IMR-90 (cell line): ENCODE measurements around the gene RAP1GAP2. TPM values are rescaled to one million over a fixed set of nuclear protein-coding genes. Genes with fewer than 3 reads are reported as not detected.

Source experiments
- ATAC-seq: fragments of 200-7000 bp; cut with Tn5 transposase; 2 replicates; pipeline ENCODE4 v1.9.1; 2020; ENCODE audit warnings: low read depth, mild to moderate bottlenecking, moderate library complexity
- BruUV-seq: library from RNA; stranded (reverse); fragments of 400-500 nt; replicated peaks from 2 replicates; lab custom pipeline; 2021; lab: Mats Ljungman, UMichigan
- CTCF ChIA-PET: fragments of 300-600 bp; formaldehyde crosslinking; extraction: SDS; loops from one replicate; lab custom pipeline; 2021; ENCODE audit warnings: antibody characterized with exemption; lab: Yijun Ruan, JAX
- POLR2A ChIA-PET: fragments of 300-600 bp; sonication (Branson Sonifier 250); formaldehyde crosslinking; loops from one replicate; lab custom pipeline; 2022; ENCODE audit warnings: antibody characterized with exemption; ENCODE audit not compliant: unreplicated experiment; lab: Charles Lee
- DNase-seq: peaks from one replicate; pipeline ENCODE4 v3.0.0; 2013
- H2AFZ ChIP-seq: replicated peaks from 2 replicates; pipeline ENCODE3; 2013; ENCODE audit warnings: low read length, mild to moderate bottlenecking; ENCODE audit not compliant: poor library complexity
- H2AK5ac ChIP-seq: 2 replicates; pipeline ENCODE4 v1.6.1; 2013; ENCODE audit warnings: low read depth, low read length, inconsistent platforms
- H2AK9ac ChIP-seq: replicated peaks from 2 replicates; pipeline ENCODE3; 2013; ENCODE audit warnings: mild to moderate bottlenecking, low read depth, low read length, moderate library complexity; ENCODE audit not compliant: poor library complexity
- H2BK120ac ChIP-seq: 2 replicates; pipeline ENCODE4 v1.6.1; 2013; ENCODE audit warnings: low read depth, low read length, inconsistent platforms
- H2BK15ac ChIP-seq: 3 replicates; pipeline ENCODE4 v1.6.1; 2013; ENCODE audit warnings: low read depth, low read length, inconsistent platforms
- H2BK20ac ChIP-seq: 2 replicates; pipeline ENCODE4 v1.6.1; 2013; ENCODE audit warnings: low read depth, mild to moderate bottlenecking, inconsistent platforms, low read length, moderate library complexity
- H2BK5ac ChIP-seq: 2 replicates; pipeline ENCODE4 v1.6.1; 2013; ENCODE audit warnings: mild to moderate bottlenecking, low read depth, low read length, inconsistent platforms; ENCODE audit not compliant: poor library complexity, severe bottlenecking
- H3K14ac ChIP-seq: replicated peaks from 2 replicates; pipeline ENCODE4 v1.6.1; 2013; ENCODE audit warnings: low read depth, low read length, inconsistent platforms
- H3K18ac ChIP-seq: 2 replicates; pipeline ENCODE4 v1.6.1; 2013; ENCODE audit warnings: low read depth, low read length, control low read depth
- H3K23ac ChIP-seq: 2 replicates; pipeline ENCODE4 v1.6.1; 2013; ENCODE audit warnings: low read depth, low read length, inconsistent platforms
- H3K27ac ChIP-seq: 2 replicates; pipeline ENCODE4 v1.5.1; 2013; ENCODE audit warnings: mild to moderate bottlenecking, control low read depth, low read length; ENCODE audit not compliant: insufficient read depth
- H3K27me3 ChIP-seq: 2 replicates; pipeline ENCODE4 v1.6.1; 2013; ENCODE audit warnings: low read length; ENCODE audit not compliant: control insufficient read depth, insufficient read depth
- H3K36me3 ChIP-seq: 2 replicates; pipeline ENCODE4 v1.6.1; 2013; ENCODE audit warnings: low read length, mixed read lengths; ENCODE audit not compliant: control insufficient read depth, insufficient read depth
- H3K4ac ChIP-seq: 2 replicates; pipeline ENCODE4 v1.6.1; 2013; ENCODE audit warnings: low read depth, low read length, inconsistent platforms
- H3K4me1 ChIP-seq: 2 replicates; pipeline ENCODE4 v1.6.1; 2013; ENCODE audit warnings: low read length, mixed read lengths; ENCODE audit not compliant: control insufficient read depth, insufficient read depth
- H3K4me2 ChIP-seq: 2 replicates; pipeline ENCODE4 v1.6.1; 2013; ENCODE audit warnings: low read depth, mild to moderate bottlenecking, control low read depth, low read length, moderate library complexity
- H3K4me3 ChIP-seq: 2 replicates; pipeline ENCODE4 v1.5.1; 2013; ENCODE audit warnings: low read depth, mild to moderate bottlenecking, control low read depth, low read length, moderate library complexity; ENCODE audit not compliant: insufficient read depth
- H3K56ac ChIP-seq: 2 replicates; pipeline ENCODE4 v1.6.1; 2013; ENCODE audit warnings: low read length, inconsistent platforms; ENCODE audit not compliant: insufficient read depth; ENCODE audit errors: extremely low read depth
- H3K79me1 ChIP-seq, 2 experiments: 2 replicates each; pipeline ENCODE4 v1.6.1; 2013; ENCODE audit warnings: low read length in 2 of 2, inconsistent platforms in 1 of 2, low read depth in 1 of 2
- H3K9ac ChIP-seq: 2 replicates; pipeline ENCODE4 v1.6.1; 2013; ENCODE audit warnings: low read depth, low read length, control low read depth
- H3K9me1 ChIP-seq: 2 replicates; pipeline ENCODE4 v1.6.1; 2013; ENCODE audit warnings: low read length, inconsistent platforms; ENCODE audit not compliant: insufficient read depth
- H3K9me3 ChIP-seq: 2 replicates; pipeline ENCODE4 v1.6.1; 2013; ENCODE audit warnings: low read length; ENCODE audit not compliant: control insufficient read depth, insufficient read depth
- H4K20me1 ChIP-seq: 2 replicates; pipeline ENCODE4 v1.6.1; 2013; ENCODE audit warnings: low read length, inconsistent platforms; ENCODE audit not compliant: insufficient read depth
- H4K5ac ChIP-seq: 2 replicates; pipeline ENCODE4 v1.6.1; 2013; ENCODE audit warnings: mild to moderate bottlenecking, low read depth, low read length, control low read depth
- H4K8ac ChIP-seq, 2 experiments: 2 replicates each; pipeline ENCODE4 v1.6.1; 2013; ENCODE audit warnings: low read depth in 2 of 2, low read length in 2 of 2, control low read depth in 1 of 2, inconsistent platforms in 1 of 2
- H4K91ac ChIP-seq: 2 replicates; pipeline ENCODE4 v1.6.1; 2013; ENCODE audit warnings: low read depth, low read length, inconsistent platforms; ENCODE audit not compliant: insufficient read depth
- CEBPB ChIP-seq: IDR thresholded peaks from 2 replicates; pipeline ENCODE4 v1.6.1; 2012; ENCODE audit warnings: low read depth, low read length, improper control_type of control experiment
- CTCF ChIP-seq: conservative IDR thresholded peaks from 2 replicates; pipeline ENCODE4 v1.5.1; 2012; ENCODE audit warnings: mild to moderate bottlenecking, low read depth, low read length, improper control_type of control experiment
- ELK1 ChIP-seq: fragments of 150-350 bp; IDR thresholded peaks from 2 replicates; pipeline ENCODE4 v1.6.1; 2016; ENCODE audit warnings: low read depth, mild to moderate bottlenecking, low read length, moderate library complexity, borderline replicate concordance
- MAZ ChIP-seq: IDR thresholded peaks from 2 replicates; pipeline ENCODE4 v1.6.1; 2012; ENCODE audit warnings: low read depth, mild to moderate bottlenecking, low read length, improper control_type of control experiment, moderate library complexity, borderline replicate concordance
- MXI1 ChIP-seq: IDR thresholded peaks from 2 replicates; pipeline ENCODE4 v1.6.1; 2012; ENCODE audit warnings: low read depth, mild to moderate bottlenecking, low read length, moderate library complexity, borderline replicate concordance
- RAD21 ChIP-seq: IDR thresholded peaks from 2 replicates; pipeline ENCODE4 v1.6.1; 2012; ENCODE audit warnings: low read length, improper control_type of control experiment
- RFX5 ChIP-seq: IDR thresholded peaks from 2 replicates; pipeline ENCODE4 v1.8.0; 2012; ENCODE audit warnings: low read depth, mild to moderate bottlenecking, low read length, moderate library complexity
- SMC3 ChIP-seq: fragments of 150-350 bp; IDR thresholded peaks from 2 replicates; pipeline ENCODE4 v1.6.1; 2016; ENCODE audit warnings: low read depth, mild to moderate bottlenecking, antibody characterized with exemption, low read length, moderate library complexity
- WGBS, 2 experiments: methylation state at CpG; one replicate each; pipeline versions ENCODE4 v1.1.5 to v1.1.7; 2013; ENCODE audit warnings: missing lambda C conversion rate in 2 of 2; ENCODE audit not compliant: insufficient read length in 1 of 2; ENCODE audit errors: extremely low coverage in 2 of 2; 5-methylcytosine and 5-hydroxymethylcytosine counted together
- dilution Hi-C: fragments of 300-500 bp; cut with HindIII; formaldehyde crosslinking; loops from one replicate; pipeline ENCODE4 v1.14.3; 2018; ENCODE audit warnings: low sequenced_read_pairs; ENCODE audit not compliant: unreplicated experiment
- in situ Hi-C: fragments of 300-500 bp; cut with MboI; formaldehyde crosslinking; loops from 3 replicates; pipeline ENCODE4 v1.14.3; 2019; ENCODE audit warnings: low sequenced_read_pairs, inconsistent platforms, mixed read lengths
- intact Hi-C: fragments of 100-400 bp; cut with micrococcal nuclease; formaldehyde crosslinking; loops from 2 replicates; pipeline ENCODE4 v1.10.0; 2022
- polyA plus RNA-seq, 3 experiments: library from polyadenylated mRNA; depleted of rRNA; stranded (reverse); fragments of >200 nt; gene quantifications; 2 replicates each; pipeline ENCODE4 v1.2.3, GENCODE V29; 2012; ENCODE audit warnings: low replicate concordance in 1 of 3
- total RNA-seq: library from RNA; depleted of rRNA; stranded (reverse); fragments of >200 nt; gene quantifications from 2 replicates; pipeline ENCODE4 v1.2.3, GENCODE V29; 2012

The RAP1GAP2 gene
- total and polyA plus RNA-seq, 2 of the 4 experiments (the other 2 are of a cell fraction): 5.7 to 7.5 TPM

GRCh38 chr17:2779545-2779944 lies 16.7 kb upstream of the RAP1GAP2 start:
- H3K23ac ChIP-seq: no peak overlapping the region
- in situ Hi-C loops: no loop called here
- no peak overlapping the region for H3K4me3 ChIP-seq
- no peak overlapping the region for H3K4me2 ChIP-seq
- POLR2A ChIA-PET: no interaction called here
- no peak overlapping the region for H3K4ac ChIP-seq
- no peak overlapping the region for H3K27ac ChIP-seq
- dilution Hi-C loops: no loop called here
- no peak for TF ChIP-seq ELK1
- no peak for TF ChIP-seq RAD21
- no peak for TF ChIP-seq MAZ
- no peak for TF ChIP-seq RFX5
- no peak for TF ChIP-seq CTCF
- no peak for TF ChIP-seq MXI1
- no peak for TF ChIP-seq SMC3
- no peak for TF ChIP-seq CEBPB
- DNase-seq: no peak
- no peak overlapping the region for H2BK120ac ChIP-seq
- 65% methylated on average over 5 of the region's 7 CpGs; no CpG with 5 or more reads in 1 of the 2 experiments for WGBS, 2 experiments
- CTCF ChIA-PET: no interaction called here
- H2AK9ac ChIP-seq: no peak overlapping the region
- H2AK5ac ChIP-seq: no peak overlapping the region
- H3K4me1 ChIP-seq: no peaks in the 10 kb centered on the region
- H3K9me3 ChIP-seq: peaks cover 3% of the 10 kb centered on the region
- no peaks in the 10 kb centered on the region for H3K9me1 ChIP-seq
- H3K36me3 ChIP-seq: no peaks in the 10 kb centered on the region
- H3K18ac ChIP-seq: no peak overlapping the region
- H3K9ac ChIP-seq: no peak overlapping the region
- H2BK5ac ChIP-seq: no peak overlapping the region
- intact Hi-C loops: no loop called here
- no peak overlapping the region for H3K56ac ChIP-seq
- ATAC-seq: no peak
- no peak overlapping the region for H4K5ac ChIP-seq
- no TSS peak for BruUV-seq
- no peaks in the 10 kb centered on the region for H3K79me1 ChIP-seq
- no peak overlapping the region for H4K91ac ChIP-seq
- no peak overlapping the region for H2AFZ ChIP-seq
- H3K14ac ChIP-seq: no peak overlapping the region
- no peak overlapping the region for H2BK20ac ChIP-seq
- no peaks in the 10 kb centered on the region for H4K20me1 ChIP-seq
- H2BK15ac ChIP-seq: no peak overlapping the region
- H3K27me3 ChIP-seq: peaks cover 26% of the 10 kb centered on the region
- H4K8ac ChIP-seq: no peak overlapping the region
